ENCODE results near the gene IGF2BP3. TPM values are rescaled to one million over a fixed set of nuclear protein-coding genes. Genes with fewer than 3 reads are reported as not detected.

The IGF2BP3 gene
- total and polyA plus RNA-seq, 2 donors (not counting 3 experiments of a cell fraction or from before 2014, with no cell fraction given), result 41.2 to 111 TPM

- TF ChIP-seq POLR2A (IDR thresholded peaks at IDR 0.05; ENCODE audit: low read depth, low read length), result no peak
- no peak for TF ChIP-seq JUN (IDR thresholded peaks at IDR 0.05; ENCODE audit: borderline replicate concordance, insufficient read depth, insufficient read length, low read depth)
- TF ChIP-seq, protein P1, sequence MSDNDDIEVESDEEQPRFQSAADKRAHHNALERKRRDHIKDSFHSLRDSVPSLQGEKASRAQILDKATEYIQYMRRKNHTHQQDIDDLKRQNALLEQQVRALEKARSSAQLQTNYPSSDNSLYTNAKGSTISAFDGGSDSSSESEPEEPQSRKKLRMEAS (IDR thresholded peaks at IDR 0.05; ENCODE audit: insufficient read depth, insufficient read length), result no peak
- TF ChIP-seq MYC (IDR thresholded peaks at IDR 0.05; ENCODE audit: low read depth, low read length), result no peak
- no peak for TF ChIP-seq GATA2 (IDR thresholded peaks at IDR 0.05; ENCODE audit: insufficient read depth, insufficient read length, low read depth, low read length)
- no peak for TF ChIP-seq FOS (IDR thresholded peaks at IDR 0.05; ENCODE audit: borderline replicate concordance, insufficient read depth, low read length)
- TF ChIP-seq POLR2AphosphoS5 (IDR thresholded peaks at IDR 0.05; ENCODE audit: insufficient read depth, low read depth, low read length), result no peak
- TF ChIP-seq EZH2 (IDR thresholded peaks at IDR 0.05; ENCODE audit: borderline replicate concordance, low read depth, low read length, severe bottlenecking), result no peak
- TF ChIP-seq CTCF (IDR thresholded peaks at IDR 0.05; ENCODE audit: extremely low read depth in 1 of 2, insufficient read depth in 1 of 2, low read depth in 1 of 2, low read length in 2 of 2), result no peak
- no TSS peak for BruUV-seq (replicated peaks)
- no peaks in the 10 kb centered on the region for H3K36me3 ChIP-seq (ENCODE audit: control insufficient read depth in 2 of 2, extremely low read depth in 1 of 2, insufficient read depth in 2 of 2, low read length in 2 of 2)
- dilution Hi-C loops (cut with MboI; ENCODE audit: extremely low pct_ligation_motif_present, low sequenced_read_pairs) (no loop called here), intact Hi-C loops (cut with micrococcal nuclease) (loop anchor here (1.0 to 2.0 kb wide), 4 partner anchors 15 to 98 kb away; partner anchors contain the start of gene IGF2BP3)
- H3K9ac ChIP-seq (replicated peaks; ENCODE audit: extremely low read depth, insufficient read depth, low read length), result no peak overlapping the region
- ChIA-PET CTCF (interaction anchor here (1.0 to 1.7 kb wide), 4 partner anchors 15 to 99 kb away, joined by 3 to 4 read pairs (median 4); no protein-coding TSS in a partner anchor), POLR2A (no interaction called here)
- no peaks in the 10 kb centered on the region for H3K9me1 ChIP-seq (replicated peaks; ENCODE audit: control insufficient read depth, extremely low read depth, insufficient read depth, low read length)
- peak overlapping the region; percentile 69 for H3K27ac ChIP-seq (ENCODE audit: insufficient read depth, low read depth, low read length)
- FAIRE-seq (no peak), DNase-seq (ENCODE audit: low read depth, low spot score) (no peak)
- no peaks in the 10 kb centered on the region for H3K27me3 ChIP-seq (ENCODE audit: control insufficient read depth in 2 of 2, insufficient read depth in 2 of 2, low read length in 2 of 2)
- no peaks in the 10 kb centered on the region for H4K20me1 ChIP-seq (replicated peaks; ENCODE audit: control insufficient read depth, extremely low read depth, insufficient read depth, low read length)
- peak overlapping the region; percentile 27 for H3K4me2 ChIP-seq (ENCODE audit: insufficient read depth, low read length)
- H3K79me2 ChIP-seq (ENCODE audit: control insufficient read depth, insufficient read depth, low read length), result peaks cover 65% of the 10 kb centered on the region
- peaks cover 48% of the 10 kb centered on the region for H3K4me1 ChIP-seq (ENCODE audit: control insufficient read depth, extremely low read depth, insufficient read depth, low read length)
- H3K9me3 ChIP-seq (replicated peaks; ENCODE audit: control insufficient read depth, insufficient read depth, low read length), result no peaks in the 10 kb centered on the region
- H3K4me3 ChIP-seq (replicated peaks in 1 of 3; ENCODE audit: insufficient read depth in 1 of 3, low read depth in 1 of 3, low read length in 3 of 3), result no peak overlapping the region
- no peak overlapping the region for H2AFZ ChIP-seq (ENCODE audit: low read depth, low read length)
Observed at GRCh38 chr7:23372611-23373010, 97.7 kb downstream of the IGF2BP3 start.

All from endothelial cell of umbilical vein (primary cell).